Mesendoderm (in vitro differentiated cells): ENCODE results near the gene TAS2R42.
A peak's percentile ranks its signal among the peaks of the same experiment; 100 is the strongest.

ENCODE experiments used
- DNase-seq: peaks from one replicate; pipeline ENCODE4 v3.0.0; 2013
- H2AK5ac ChIP-seq: 2 replicates; pipeline ENCODE4 v1.6.1; 2013; ENCODE audit warnings: low read length, inconsistent platforms
- H2BK120ac ChIP-seq: 2 replicates; pipeline ENCODE4 v1.6.1; 2013; ENCODE audit warnings: low read depth, mild to moderate bottlenecking, low read length, moderate library complexity, mixed read lengths
- H2BK15ac ChIP-seq: replicated peaks from 2 replicates; pipeline ENCODE4 v1.6.1; 2013; ENCODE audit warnings: low read depth, mild to moderate bottlenecking, moderate library complexity
- H2BK5ac ChIP-seq: 2 replicates; pipeline ENCODE4 v1.6.1; 2013; ENCODE audit warnings: low read length, inconsistent platforms
- H3K18ac ChIP-seq: 2 replicates; pipeline ENCODE4 v1.6.1; 2013; ENCODE audit warnings: mild to moderate bottlenecking, low read length, mixed read lengths
- H3K23ac ChIP-seq: one replicate; pipeline ENCODE4 v1.6.1; 2013; ENCODE audit warnings: low read length
- H3K27ac ChIP-seq: 2 replicates; pipeline ENCODE4 v1.5.1; 2013; ENCODE audit warnings: low read depth, mild to moderate bottlenecking, inconsistent platforms, low read length, moderate library complexity
- H3K27me3 ChIP-seq: 2 replicates; pipeline ENCODE4 v1.6.1; 2013; ENCODE audit warnings: low read length, control low read depth, mild to moderate bottlenecking, inconsistent platforms; ENCODE audit not compliant: insufficient read depth, poor library complexity
- H3K36me3 ChIP-seq: 2 replicates; pipeline ENCODE4 v1.6.1; 2013; ENCODE audit warnings: low read length, inconsistent platforms; ENCODE audit not compliant: control insufficient read depth, insufficient read depth
- H3K4ac ChIP-seq: one replicate; pipeline ENCODE4 v1.6.1; 2013; ENCODE audit warnings: low read depth, mild to moderate bottlenecking, low read length, moderate library complexity
- H3K4me1 ChIP-seq: 2 replicates; pipeline ENCODE4 v1.6.1; 2013; ENCODE audit warnings: low read depth, low read length, inconsistent platforms; ENCODE audit not compliant: control insufficient read depth
- H3K4me2 ChIP-seq: 2 replicates; pipeline ENCODE4 v1.6.1; 2013; ENCODE audit warnings: low read length
- H3K4me3 ChIP-seq: 2 replicates; pipeline ENCODE4 v1.5.1; 2013; ENCODE audit warnings: mild to moderate bottlenecking, low read length
- H3K56ac ChIP-seq: one replicate; pipeline ENCODE4 v1.6.1; 2013; ENCODE audit warnings: low read length
- H3K79me1 ChIP-seq: 2 replicates; pipeline ENCODE4 v1.6.1; 2013; ENCODE audit warnings: low read length, inconsistent platforms
- H3K79me2 ChIP-seq: 2 replicates; pipeline ENCODE4 v1.6.1; 2013; ENCODE audit warnings: mild to moderate bottlenecking, low read length; ENCODE audit not compliant: control insufficient read depth, insufficient read depth
- H3K9ac ChIP-seq: 2 replicates; pipeline ENCODE4 v1.6.1; 2013; ENCODE audit warnings: low read length, inconsistent platforms
- H4K5ac ChIP-seq: one replicate; pipeline ENCODE4 v1.6.1; 2013; ENCODE audit warnings: low read length
- H4K8ac ChIP-seq: one replicate; pipeline ENCODE4 v1.6.1; 2013; ENCODE audit warnings: low read depth, mild to moderate bottlenecking, control low read depth, low read length, moderate library complexity
- WGBS: extraction: QIAGEN DNeasy Blood & Tissue Kit; methylation state at CpG from one replicate; pipeline ENCODE4 v1.1.7; 2013; ENCODE audit warnings: low lambda C conversion rate, missing lambda C conversion rate; ENCODE audit not compliant: insufficient coverage; ENCODE audit errors: extremely low coverage; 5-methylcytosine and 5-hydroxymethylcytosine counted together

The TAS2R42 gene

DNA sequence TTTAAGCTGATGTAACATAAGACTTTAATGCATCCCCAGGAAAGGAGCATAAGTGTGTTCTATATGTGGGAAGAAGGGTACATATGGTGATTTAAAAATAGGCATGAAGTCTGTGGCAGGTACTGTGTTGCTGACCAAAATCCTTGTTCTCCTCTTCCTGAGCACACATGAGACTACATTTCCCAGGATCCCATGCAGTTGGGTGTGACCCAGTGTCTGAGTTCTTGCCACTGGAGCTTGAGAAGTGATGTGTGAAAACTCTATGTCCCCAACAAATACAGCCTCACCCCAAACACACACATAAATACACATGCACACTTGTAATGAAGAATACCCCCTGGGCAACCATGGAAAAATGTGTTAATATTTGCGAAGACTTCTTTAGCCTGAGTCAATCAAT lies 24.2 kb downstream of the TAS2R42 start:
- Histone ChIP-seq H4K5ac (no peak overlapping the region), H2BK120ac (no peak overlapping the region), H3K4me2 (no peak overlapping the region), H4K8ac (no peak overlapping the region), H3K79me2 (peaks cover 50% of the 10 kb centered on the region), H3K9ac (no peak overlapping the region), H3K23ac (no peak overlapping the region), H3K4ac (no peak overlapping the region), H3K4me1 (no peaks in the 10 kb centered on the region), H3K4me3 (no peak overlapping the region), H3K18ac (no peak overlapping the region), H2BK5ac (no peak overlapping the region), H3K79me1 (peaks cover 16% of the 10 kb centered on the region), H3K27ac (no peak overlapping the region), H3K56ac (no peak overlapping the region), H2AK5ac (no peak overlapping the region), H3K36me3 (no peaks in the 10 kb centered on the region), H2BK15ac (no peak overlapping the region), H3K27me3 (no peaks in the 10 kb centered on the region)
- no CpG with 5 or more reads among the region's 1 CpG for WGBS
- DNase-seq = peak; percentile 40

- no peak overlapping the region for H3K4me2 ChIP-seq
- no peak overlapping the region for H4K8ac ChIP-seq
- no peak for DNase-seq
- no peak overlapping the region for H3K56ac ChIP-seq
- H3K36me3 ChIP-seq = no peaks in the 10 kb centered on the region
- H3K27ac ChIP-seq = no peak overlapping the region
- peaks cover 9% of the 10 kb centered on the region for H3K79me1 ChIP-seq
- H3K4me3 ChIP-seq = no peak overlapping the region
- no CpG with 5 or more reads among the region's 5 CpGs for WGBS
- no peaks in the 10 kb centered on the region for H3K4me1 ChIP-seq
- H2AK5ac ChIP-seq = no peak overlapping the region
- H4K5ac ChIP-seq = no peak overlapping the region
- H2BK5ac ChIP-seq = no peak overlapping the region
- H3K18ac ChIP-seq = no peak overlapping the region
- H3K27me3 ChIP-seq = no peaks in the 10 kb centered on the region
- no peak overlapping the region for H2BK15ac ChIP-seq
- peaks cover 32% of the 10 kb centered on the region for H3K79me2 ChIP-seq
- no peak overlapping the region for H2BK120ac ChIP-seq
- no peak overlapping the region for H3K9ac ChIP-seq
- no peak overlapping the region for H3K4ac ChIP-seq
- no peak overlapping the region for H3K23ac ChIP-seq
These were observed 27.8 kb downstream of the TAS2R42 start for GRCh38 chr12:11158885-11159444.

DNA sequence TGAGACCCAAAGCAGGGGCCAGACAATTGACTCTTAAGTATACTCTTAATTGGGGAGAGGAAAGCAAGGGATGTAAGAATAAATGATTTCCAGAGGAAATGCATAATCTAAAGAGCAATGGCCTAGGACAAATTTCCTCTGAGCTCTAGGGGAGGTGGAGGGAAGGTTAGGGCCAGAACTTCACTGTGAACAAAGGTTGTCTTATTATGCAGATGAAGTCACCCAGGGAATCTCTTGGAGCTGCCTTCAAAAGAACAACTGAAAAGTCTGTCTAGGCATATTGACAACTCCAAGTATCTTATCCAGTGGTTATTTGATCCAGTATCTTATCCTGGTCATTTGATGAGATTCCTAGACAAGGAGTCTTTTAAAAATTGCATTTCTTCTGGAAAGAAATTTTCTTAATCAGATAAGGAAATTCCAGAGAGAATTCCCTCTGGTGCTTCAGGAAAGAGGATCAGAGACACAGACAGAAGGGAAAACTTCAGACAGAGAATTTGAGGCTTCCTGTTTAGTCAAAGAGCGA lies 32.3 kb downstream of the TAS2R42 start:
- H3K4me1 ChIP-seq = no peaks in the 10 kb centered on the region
- H3K56ac ChIP-seq = no peak overlapping the region
- peaks cover 12% of the 10 kb centered on the region for H3K79me1 ChIP-seq
- H3K23ac ChIP-seq = no peak overlapping the region
- H2BK5ac ChIP-seq = no peak overlapping the region
- peaks cover 22% of the 10 kb centered on the region for H3K79me2 ChIP-seq
- no peak overlapping the region for H3K18ac ChIP-seq
- H4K8ac ChIP-seq = no peak overlapping the region
- H3K27me3 ChIP-seq = no peaks in the 10 kb centered on the region
- no peak overlapping the region for H3K9ac ChIP-seq
- H3K4ac ChIP-seq = no peak overlapping the region
- H2BK120ac ChIP-seq = no peak overlapping the region
- H2AK5ac ChIP-seq = no peak overlapping the region
- H3K27ac ChIP-seq = no peak overlapping the region
- H3K36me3 ChIP-seq = no peaks in the 10 kb centered on the region
- WGBS = no CpG with 5 or more reads among the region's 1 CpG
- H3K4me2 ChIP-seq = no peak overlapping the region
- no peak overlapping the region for H4K5ac ChIP-seq
- H3K4me3 ChIP-seq = no peak overlapping the region
- no peak overlapping the region for H2BK15ac ChIP-seq
- DNase-seq = peak; percentile 66

DNA sequence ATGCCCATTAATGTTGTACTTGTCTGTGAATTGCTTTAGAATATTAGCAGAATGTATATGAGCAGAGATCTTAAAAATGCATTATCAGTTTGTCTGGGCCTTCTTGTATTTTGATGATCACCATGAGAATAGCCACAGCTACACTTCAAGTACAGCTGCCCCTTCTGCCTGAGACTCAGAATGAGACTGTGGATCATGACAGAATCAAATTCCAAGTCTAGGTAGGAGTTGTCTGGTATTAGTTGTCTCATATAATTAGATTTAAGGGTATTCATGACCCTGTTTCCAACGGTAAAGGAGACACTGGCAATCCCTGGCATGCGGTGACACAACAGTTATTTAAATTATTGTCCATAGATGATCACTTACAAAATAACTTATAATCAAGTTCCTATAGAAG lies 34.0 kb downstream of the TAS2R42 start:
- Histone ChIP-seq H3K4me2 (no peak overlapping the region), H3K56ac (no peak overlapping the region), H3K27ac (no peak overlapping the region), H3K79me1 (peaks cover 10% of the 10 kb centered on the region), H3K9ac (no peak overlapping the region), H4K8ac (no peak overlapping the region), H4K5ac (no peak overlapping the region), H2BK15ac (no peak overlapping the region), H3K4me3 (no peak overlapping the region), H3K4me1 (no peaks in the 10 kb centered on the region), H3K79me2 (peaks cover 16% of the 10 kb centered on the region), H2BK120ac (no peak overlapping the region), H3K23ac (no peak overlapping the region), H3K4ac (no peak overlapping the region), H2BK5ac (no peak overlapping the region), H3K36me3 (no peaks in the 10 kb centered on the region), H3K27me3 (no peaks in the 10 kb centered on the region), H3K18ac (no peak overlapping the region), H2AK5ac (no peak overlapping the region)
- WGBS = no CpG with 5 or more reads among the region's 2 CpGs
- DNase-seq = no peak

DNA sequence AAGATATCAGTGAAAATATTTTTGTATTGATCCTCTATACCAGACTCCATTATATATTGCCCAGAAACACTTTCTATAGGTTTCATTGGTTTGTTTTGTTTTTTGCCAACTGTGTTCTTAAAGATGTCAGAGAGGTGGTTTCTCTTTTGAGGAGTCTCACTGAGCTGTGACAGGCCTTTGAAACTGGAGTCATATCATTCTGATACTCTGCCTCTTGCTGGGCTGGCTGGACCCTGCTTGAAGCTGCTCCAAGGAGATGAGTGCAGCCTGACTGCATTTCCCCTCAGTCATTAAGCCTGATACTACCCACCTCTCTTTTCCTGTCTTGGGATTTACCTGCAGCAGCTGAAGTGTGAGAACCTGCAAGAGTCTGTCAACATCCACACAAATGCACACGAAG lies 35.9 kb downstream of the TAS2R42 start:
- H3K18ac ChIP-seq = no peak overlapping the region
- peaks cover 13% of the 10 kb centered on the region for H3K79me1 ChIP-seq
- H2BK15ac ChIP-seq = no peak overlapping the region
- no peak overlapping the region for H2BK5ac ChIP-seq
- H3K56ac ChIP-seq = no peak overlapping the region
- H4K5ac ChIP-seq = no peak overlapping the region
- H2BK120ac ChIP-seq = no peak overlapping the region
- H3K4me1 ChIP-seq = no peaks in the 10 kb centered on the region
- no peak overlapping the region for H3K27ac ChIP-seq
- no peak overlapping the region for H3K4ac ChIP-seq
- no CpG with 5 or more reads among the region's 1 CpG for WGBS
- H3K9ac ChIP-seq = no peak overlapping the region
- no peak overlapping the region for H3K4me3 ChIP-seq
- no peaks in the 10 kb centered on the region for H3K36me3 ChIP-seq
- DNase-seq = no peak
- H3K27me3 ChIP-seq = no peaks in the 10 kb centered on the region
- H3K23ac ChIP-seq = no peak overlapping the region
- no peak overlapping the region for H2AK5ac ChIP-seq
- no peak overlapping the region for H3K4me2 ChIP-seq
- H4K8ac ChIP-seq = no peak overlapping the region
- peaks cover 14% of the 10 kb centered on the region for H3K79me2 ChIP-seq

GRCh38 chr12:11147420-11147819 lies 39.3 kb downstream of the TAS2R42 start:
- no peak overlapping the region for H2BK120ac ChIP-seq
- H3K23ac ChIP-seq = no peak overlapping the region
- no peak overlapping the region for H3K56ac ChIP-seq
- no peak overlapping the region for H3K4me2 ChIP-seq
- no peaks in the 10 kb centered on the region for H3K36me3 ChIP-seq
- no peak for DNase-seq
- no peak overlapping the region for H4K5ac ChIP-seq
- H2BK15ac ChIP-seq = no peak overlapping the region
- no peaks in the 10 kb centered on the region for H3K4me1 ChIP-seq
- H3K79me2 ChIP-seq = peaks cover 16% of the 10 kb centered on the region
- H4K8ac ChIP-seq = no peak overlapping the region
- H3K4me3 ChIP-seq = no peak overlapping the region
- no peak overlapping the region for H3K18ac ChIP-seq
- no peaks in the 10 kb centered on the region for H3K27me3 ChIP-seq
- no peak overlapping the region for H3K27ac ChIP-seq
- H3K79me1 ChIP-seq = peaks cover 6% of the 10 kb centered on the region
- no peak overlapping the region for H3K4ac ChIP-seq
- no peak overlapping the region for H3K9ac ChIP-seq
- no CpG with 5 or more reads among the region's 1 CpG for WGBS
- no peak overlapping the region for H2AK5ac ChIP-seq
- H2BK5ac ChIP-seq = no peak overlapping the region
